Ectodermal cell (in vitro differentiated cells): ENCODE data around the gene ZNF467.

Experiments
- H3K27ac ChIP-seq: 2 replicates; pipeline ENCODE4 v1.7.0; 2013; ENCODE audit warnings: mild to moderate bottlenecking, low read depth, low read length; ENCODE audit not compliant: insufficient read depth, poor library complexity, severe bottlenecking
- H3K27me3 ChIP-seq: 2 replicates; pipeline ENCODE4 v1.7.0; 2013; ENCODE audit warnings: mild to moderate bottlenecking, low read length; ENCODE audit not compliant: insufficient read depth, control insufficient read depth, poor library complexity, severe bottlenecking
- H3K36me3 ChIP-seq: one replicate; pipeline ENCODE4 v1.7.0; 2013; ENCODE audit warnings: low read length; ENCODE audit not compliant: control insufficient read depth, insufficient read depth
- H3K4me1 ChIP-seq: one replicate; pipeline ENCODE4 v1.7.0; 2013; ENCODE audit warnings: low read length; ENCODE audit not compliant: control insufficient read depth, insufficient read depth
- H3K4me3 ChIP-seq: 2 replicates; pipeline ENCODE4 v1.7.0; 2013; ENCODE audit warnings: low read depth, low read length, control low read depth; ENCODE audit not compliant: insufficient read depth
- H3K9me3 ChIP-seq: 2 replicates; pipeline ENCODE4 v1.7.0; 2013; ENCODE audit warnings: mild to moderate bottlenecking, low read length, moderate library complexity; ENCODE audit not compliant: control insufficient read depth
- WGBS, 2 experiments: methylation state at CpG; one replicate each; pipeline ENCODE4 v1.1.7; 2013; ENCODE audit warnings: missing lambda C conversion rate in 2 of 2; 5-methylcytosine and 5-hydroxymethylcytosine counted together

Gene ZNF467

DNA sequence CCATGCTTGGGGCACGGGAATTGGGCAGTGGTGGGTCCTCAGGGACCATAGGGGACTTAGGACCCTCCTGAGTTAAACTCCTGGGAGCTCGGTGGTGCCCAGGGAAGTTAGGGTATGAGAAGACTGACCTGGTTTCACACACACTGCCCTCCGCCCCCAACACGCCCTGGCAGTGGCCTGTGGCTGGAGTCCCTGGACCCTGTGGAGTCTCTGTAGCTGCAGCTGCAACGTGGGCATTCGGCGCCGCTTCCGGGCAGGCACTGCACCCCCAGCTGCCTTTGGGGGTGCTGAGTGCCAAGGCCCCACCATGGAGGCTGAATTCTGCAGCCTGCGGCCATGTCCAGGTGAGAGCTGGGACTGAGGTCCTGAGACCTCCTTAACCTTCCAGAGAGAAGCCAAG lies 34.9 kb upstream of the ZNF467 start:
- Histone ChIP-seq H3K36me3 (no peaks in the 10 kb centered on the region), H3K4me1 (peaks cover 3% of the 10 kb centered on the region), H3K4me3 (no peak overlapping the region), H3K27me3 (no peaks in the 10 kb centered on the region), H3K9me3 (no peaks in the 10 kb centered on the region), H3K27ac (no peak overlapping the region)
- 91 to 93% methylated on average over 10 of the region's 10 CpGs for WGBS, 2 experiments

DNA sequence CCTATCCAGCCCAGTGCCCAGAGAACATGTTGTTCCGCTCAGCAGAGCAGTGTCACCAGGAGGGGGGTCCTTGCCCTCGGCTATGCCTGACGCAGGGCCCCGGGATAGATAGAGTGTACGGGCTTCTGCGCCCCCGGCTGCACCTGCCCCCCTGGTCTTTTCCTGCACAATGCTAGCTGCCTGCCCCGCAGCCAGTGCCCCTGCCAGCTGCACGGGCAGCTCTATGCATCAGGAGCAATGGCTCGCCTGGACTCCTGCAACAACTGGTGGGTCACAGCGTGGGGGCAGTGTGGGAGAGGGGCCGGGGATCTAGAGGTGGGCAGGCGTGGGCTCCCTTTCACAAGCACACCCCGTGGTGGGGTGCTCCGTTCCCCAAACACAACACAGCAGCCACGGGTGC lies 33.3 kb upstream of the ZNF467 start:
- Histone ChIP-seq H3K36me3 (no peaks in the 10 kb centered on the region), H3K27me3 (no peaks in the 10 kb centered on the region), H3K9me3 (no peaks in the 10 kb centered on the region), H3K4me1 (no peaks in the 10 kb centered on the region), H3K4me3 (no peak overlapping the region), H3K27ac (no peak overlapping the region)
- WGBS, 2 experiments: 81 to 83% methylated on average over 16 of the region's 16 CpGs

DNA sequence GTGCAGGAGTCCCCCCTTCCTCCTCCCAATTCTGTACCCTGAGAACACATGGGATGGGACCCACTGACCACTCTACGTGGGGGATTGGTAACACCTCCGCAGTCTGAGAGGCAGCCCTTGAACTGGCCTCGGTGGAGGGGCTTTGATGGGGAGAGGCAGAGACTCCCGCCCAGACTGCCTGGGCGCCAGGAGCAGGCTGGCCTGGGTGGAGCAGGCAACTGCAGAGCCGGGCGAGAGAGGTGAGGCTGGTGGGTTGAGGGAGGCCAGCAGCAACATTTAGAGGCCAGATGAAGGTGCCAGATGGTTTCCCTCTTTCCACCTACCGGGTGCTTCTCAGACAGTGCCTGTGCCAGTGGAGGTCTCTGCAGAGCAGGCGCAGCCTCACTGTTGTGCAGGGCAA lies 30.7 kb upstream of the ZNF467 start:
- WGBS, 2 experiments: 89 to 90% methylated on average over 9 of the region's 9 CpGs
- H3K27ac ChIP-seq: no peak overlapping the region
- H3K36me3 ChIP-seq: no peaks in the 10 kb centered on the region
- H3K27me3 ChIP-seq: no peaks in the 10 kb centered on the region
- H3K4me1 ChIP-seq: no peaks in the 10 kb centered on the region
- H3K9me3 ChIP-seq: no peaks in the 10 kb centered on the region
- no peak overlapping the region for H3K4me3 ChIP-seq

DNA sequence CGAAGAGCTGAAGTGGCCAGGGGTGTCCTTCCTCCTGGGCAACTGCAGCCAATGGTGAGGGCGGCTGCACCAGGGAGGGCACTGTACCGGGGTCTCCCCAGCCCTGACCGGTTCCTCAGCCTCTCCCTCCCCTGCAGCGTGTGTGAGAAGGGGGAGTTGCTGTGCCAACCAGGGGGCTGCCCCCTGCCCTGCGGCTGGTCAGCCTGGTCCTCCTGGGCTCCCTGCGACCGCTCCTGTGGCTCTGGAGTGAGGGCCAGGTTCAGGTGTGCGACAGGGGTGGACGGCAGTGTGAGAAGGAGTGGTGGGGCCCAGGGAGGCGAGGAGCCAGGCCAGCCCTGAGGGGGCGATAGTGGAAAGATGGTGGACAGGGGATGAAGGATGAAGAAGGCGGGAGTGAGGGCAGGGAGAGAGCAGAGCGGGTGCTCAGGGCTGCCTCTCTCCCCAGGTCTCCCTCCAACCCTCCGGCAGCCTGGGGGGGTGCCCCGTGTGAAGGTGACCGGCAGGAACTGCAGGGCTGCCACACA lies 30.2 kb upstream of the ZNF467 start:
- H3K36me3 ChIP-seq: no peaks in the 10 kb centered on the region
- 90% methylated on average over 17 of the region's 17 CpGs for WGBS, 2 experiments
- H3K4me1 ChIP-seq: no peaks in the 10 kb centered on the region
- H3K4me3 ChIP-seq: no peak overlapping the region
- H3K9me3 ChIP-seq: no peaks in the 10 kb centered on the region
- H3K27me3 ChIP-seq: no peaks in the 10 kb centered on the region
- no peak overlapping the region for H3K27ac ChIP-seq

DNA sequence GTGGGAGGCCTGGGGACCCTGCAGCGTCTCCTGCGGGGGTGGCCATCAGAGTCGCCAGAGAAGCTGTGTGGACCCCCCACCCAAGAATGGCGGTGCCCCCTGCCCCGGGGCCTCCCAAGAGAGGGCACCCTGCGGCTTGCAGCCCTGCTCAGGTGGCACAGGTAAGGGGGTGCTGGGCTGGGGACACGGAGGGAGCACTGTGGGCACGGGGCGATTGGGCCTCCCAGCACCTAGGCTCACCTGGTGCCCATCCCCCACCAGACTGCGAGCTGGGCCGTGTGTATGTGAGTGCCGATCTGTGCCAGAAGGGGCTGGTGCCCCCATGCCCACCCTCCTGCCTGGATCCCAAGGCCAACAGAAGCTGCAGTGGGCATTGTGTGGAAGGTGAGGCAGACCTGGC lies 29.6 kb upstream of the ZNF467 start:
- WGBS, 2 experiments: 93% methylated on average over 12 of the region's 12 CpGs
- H3K27me3 ChIP-seq: no peaks in the 10 kb centered on the region
- no peaks in the 10 kb centered on the region for H3K36me3 ChIP-seq
- H3K27ac ChIP-seq: no peak overlapping the region
- no peak overlapping the region for H3K4me3 ChIP-seq
- H3K4me1 ChIP-seq: no peaks in the 10 kb centered on the region
- H3K9me3 ChIP-seq: no peaks in the 10 kb centered on the region

DNA sequence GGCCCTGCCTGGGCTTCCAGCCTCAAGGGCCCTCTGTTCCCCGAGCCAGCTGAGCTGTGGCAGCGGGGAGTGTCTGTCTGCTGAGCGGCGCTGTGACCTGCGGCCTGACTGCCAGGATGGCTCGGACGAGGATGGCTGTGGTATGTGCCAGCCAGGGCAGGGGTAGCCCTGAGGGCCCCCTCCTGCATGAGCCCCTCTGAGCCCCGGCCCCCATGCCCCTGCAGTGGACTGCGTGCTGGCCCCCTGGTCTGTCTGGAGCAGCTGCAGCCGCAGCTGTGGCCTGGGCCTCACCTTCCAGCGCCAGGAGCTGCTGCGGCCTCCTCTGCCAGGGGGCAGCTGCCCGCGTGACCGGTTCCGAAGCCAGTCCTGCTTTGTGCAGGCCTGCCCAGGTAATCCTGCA lies 28.4 kb upstream of the ZNF467 start:
- Histone ChIP-seq H3K27ac (no peak overlapping the region), H3K4me3 (no peak overlapping the region), H3K27me3 (no peaks in the 10 kb centered on the region), H3K4me1 (no peaks in the 10 kb centered on the region), H3K36me3 (no peaks in the 10 kb centered on the region), H3K9me3 (no peaks in the 10 kb centered on the region)
- WGBS, 2 experiments: 92 to 93% methylated on average over 16 of the region's 16 CpGs

DNA sequence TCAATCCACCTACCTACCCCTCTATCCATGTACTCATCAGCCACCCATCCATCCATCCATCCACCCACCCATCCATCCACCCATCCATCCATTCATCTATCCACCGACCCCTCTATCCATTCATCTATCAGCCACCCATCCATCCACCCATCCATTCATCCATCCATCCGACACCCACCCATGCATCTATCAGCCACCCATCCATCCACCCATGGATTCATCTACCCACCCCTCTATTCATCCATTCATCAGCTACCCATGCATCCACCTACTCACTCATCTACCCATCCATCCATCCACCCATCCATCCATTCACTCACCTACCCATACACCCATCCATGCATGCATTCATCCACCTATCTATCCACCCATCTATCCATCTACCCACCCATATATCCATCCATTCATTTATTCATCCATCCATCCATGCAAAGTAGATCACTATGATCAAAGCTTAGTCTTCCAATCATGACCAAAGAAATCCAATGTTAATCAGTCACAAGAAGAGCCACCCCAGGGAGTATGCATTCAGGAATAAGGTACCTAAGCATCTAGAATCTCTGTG lies 27.7 kb upstream of the ZNF467 start:
- WGBS, 2 experiments: 89% methylated on average over 2 of the region's 2 CpGs
- Histone ChIP-seq H3K36me3 (no peaks in the 10 kb centered on the region), H3K4me3 (no peak overlapping the region), H3K9me3 (no peaks in the 10 kb centered on the region), H3K27ac (no peak overlapping the region), H3K4me1 (no peaks in the 10 kb centered on the region), H3K27me3 (no peaks in the 10 kb centered on the region)

DNA sequence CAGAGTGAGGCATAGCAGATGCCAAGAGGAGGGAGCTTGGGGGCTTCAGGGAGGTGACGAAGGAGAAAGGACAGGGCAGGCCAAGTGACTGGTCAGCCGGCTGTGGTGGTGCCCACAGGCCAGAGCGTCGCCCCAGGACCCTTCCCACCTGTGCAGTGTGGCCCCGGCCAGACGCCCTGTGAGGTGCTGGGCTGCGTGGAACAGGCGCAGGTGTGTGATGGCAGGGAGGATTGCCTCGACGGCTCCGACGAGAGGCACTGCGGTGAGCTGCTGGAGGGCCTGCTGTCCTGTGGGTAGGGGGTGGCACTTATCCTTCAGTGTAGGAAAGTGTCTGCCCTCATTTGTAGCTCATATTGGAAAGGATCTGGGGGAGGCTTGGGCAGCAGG lies 26.8 kb upstream of the ZNF467 start:
- Histone ChIP-seq H3K27ac (no peak overlapping the region), H3K27me3 (no peaks in the 10 kb centered on the region)

DNA sequence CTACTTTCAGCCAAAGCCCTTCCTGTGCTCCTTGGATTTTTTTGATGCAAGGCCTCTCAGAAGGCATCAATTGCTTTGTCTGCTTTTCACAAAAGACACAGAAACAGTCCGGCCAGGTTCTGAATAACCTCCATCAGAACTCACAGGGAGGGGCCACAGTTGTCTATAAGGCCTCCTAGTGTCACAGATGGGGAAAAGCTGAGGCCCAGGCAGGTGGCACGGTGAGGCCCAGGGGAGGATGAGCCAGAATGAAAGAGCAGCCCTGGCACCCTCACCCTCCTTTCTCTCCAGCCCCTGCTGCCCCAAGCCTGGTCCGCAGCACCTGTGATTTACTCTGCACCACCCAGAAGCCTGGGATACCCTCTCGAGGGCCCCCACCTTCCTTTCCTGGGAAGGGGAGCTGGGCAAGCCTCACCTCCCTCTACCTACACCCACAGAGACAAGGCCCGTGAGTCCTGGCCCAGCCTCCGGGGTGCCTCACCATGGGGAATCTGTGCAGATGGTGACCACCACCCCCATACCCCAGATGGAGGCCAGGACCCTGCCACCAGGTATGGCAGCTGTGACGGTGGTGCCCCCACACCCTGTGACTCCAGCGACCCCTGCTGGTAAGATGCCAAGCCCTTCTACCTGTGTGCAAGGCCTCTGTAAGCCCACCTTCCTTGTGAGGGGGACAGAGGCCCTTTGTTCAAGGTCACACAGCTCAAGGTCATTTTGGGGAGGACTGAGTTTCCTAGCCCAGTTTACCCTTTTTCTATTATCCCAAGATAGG lies 26.2 kb upstream of the ZNF467 start:
- no peaks in the 10 kb centered on the region for H3K9me3 ChIP-seq
- H3K27ac ChIP-seq: no peak overlapping the region
- no peaks in the 10 kb centered on the region for H3K36me3 ChIP-seq
- no peaks in the 10 kb centered on the region for H3K27me3 ChIP-seq
- WGBS, 2 experiments: 60 to 67% methylated on average over 8 of the region's 8 CpGs
- H3K4me3 ChIP-seq: no peak overlapping the region
- H3K4me1 ChIP-seq: no peaks in the 10 kb centered on the region

More for the DNA sequence above, 26.8 kb upstream of the ZNF467 start:
- Histone ChIP-seq H3K36me3 (no peaks in the 10 kb centered on the region), H3K4me1 (no peaks in the 10 kb centered on the region), H3K4me3 (no peak overlapping the region), H3K9me3 (no peaks in the 10 kb centered on the region)
- WGBS, 2 experiments: 93 to 94% methylated on average over 13 of the region's 13 CpGs

DNA sequence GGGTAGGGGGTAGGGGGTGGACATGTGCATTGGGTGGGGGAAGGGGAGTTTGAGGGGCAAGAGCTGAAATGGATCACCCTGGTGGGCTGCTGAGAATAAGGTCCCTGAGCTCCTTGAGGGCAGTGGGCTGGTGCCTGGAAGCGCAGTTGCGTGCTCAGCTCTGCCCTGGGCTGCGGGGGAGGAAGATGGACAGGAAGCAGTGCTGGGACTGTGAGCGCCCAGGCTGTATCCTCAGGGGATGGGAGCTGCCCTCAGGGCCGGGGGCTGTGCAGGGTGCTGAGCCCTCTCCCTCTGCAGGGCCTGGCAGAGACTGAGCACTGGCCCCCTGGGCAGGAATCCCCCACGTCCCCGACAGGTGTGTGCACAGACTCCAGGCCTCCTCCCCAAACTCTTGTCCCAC lies 24.4 kb upstream of the ZNF467 start:
- H3K4me3 ChIP-seq: no peak overlapping the region
- WGBS, 2 experiments: 89 to 93% methylated on average over 7 of the region's 7 CpGs
- H3K27me3 ChIP-seq: no peaks in the 10 kb centered on the region
- H3K4me1 ChIP-seq: no peaks in the 10 kb centered on the region
- no peaks in the 10 kb centered on the region for H3K36me3 ChIP-seq
- no peaks in the 10 kb centered on the region for H3K9me3 ChIP-seq
- H3K27ac ChIP-seq: no peak overlapping the region
